Prostate gland (tissue), 2 donors: ENCODE data around the gene RBM39.

Experiments used
- POLR2AphosphoS5 ChIP-seq: sonication (generic); formaldehyde crosslinking; IDR thresholded peaks from one replicate; pipeline ENCODE4 v1.6.1; 2017; ENCODE audit warnings: antibody characterized with exemption
- TF ChIP-seq, protein P1 (sequence below), 4 experiments: fragments of 200-600 bp in 2 of 4; fragments of 450-650 bp in 2 of 4; sonication (generic) in 2 of 4; IDR thresholded peaks; 1 replicate in 3 of 4; 2 replicates in 1 of 4; pipeline ENCODE4 v1.5.1; 2016 to 2019; ENCODE audit warnings: antibody characterized with exemption in 4 of 4, mild to moderate bottlenecking in 2 of 4, moderate library complexity in 2 of 4

DNA sequence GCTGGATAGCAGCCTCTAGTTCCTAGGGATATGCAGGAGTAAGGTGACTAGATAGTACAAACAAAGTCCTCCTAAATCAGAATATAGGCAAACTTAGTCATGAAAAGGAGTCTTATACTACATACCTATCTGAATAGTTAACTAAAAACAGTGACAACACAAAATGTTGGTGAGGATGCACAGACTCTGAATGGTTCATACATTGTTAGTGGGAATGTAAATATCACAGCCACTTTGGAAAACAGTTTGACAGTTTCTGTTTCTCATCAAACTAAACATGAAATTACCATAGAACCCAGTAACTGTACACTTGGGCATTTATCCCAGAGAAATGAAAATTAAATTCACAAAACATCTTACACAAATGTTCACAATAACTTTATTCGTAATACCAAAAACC lies 60.1 kb downstream of the RBM39 start:
- TF ChIP-seq, protein P1, sequence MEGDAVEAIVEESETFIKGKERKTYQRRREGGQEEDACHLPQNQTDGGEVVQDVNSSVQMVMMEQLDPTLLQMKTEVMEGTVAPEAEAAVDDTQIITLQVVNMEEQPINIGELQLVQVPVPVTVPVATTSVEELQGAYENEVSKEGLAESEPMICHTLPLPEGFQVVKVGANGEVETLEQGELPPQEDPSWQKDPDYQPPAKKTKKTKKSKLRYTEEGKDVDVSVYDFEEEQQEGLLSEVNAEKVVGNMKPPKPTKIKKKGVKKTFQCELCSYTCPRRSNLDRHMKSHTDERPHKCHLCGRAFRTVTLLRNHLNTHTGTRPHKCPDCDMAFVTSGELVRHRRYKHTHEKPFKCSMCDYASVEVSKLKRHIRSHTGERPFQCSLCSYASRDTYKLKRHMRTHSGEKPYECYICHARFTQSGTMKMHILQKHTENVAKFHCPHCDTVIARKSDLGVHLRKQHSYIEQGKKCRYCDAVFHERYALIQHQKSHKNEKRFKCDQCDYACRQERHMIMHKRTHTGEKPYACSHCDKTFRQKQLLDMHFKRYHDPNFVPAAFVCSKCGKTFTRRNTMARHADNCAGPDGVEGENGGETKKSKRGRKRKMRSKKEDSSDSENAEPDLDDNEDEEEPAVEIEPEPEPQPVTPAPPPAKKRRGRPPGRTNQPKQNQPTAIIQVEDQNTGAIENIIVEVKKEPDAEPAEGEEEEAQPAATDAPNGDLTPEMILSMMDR (IDR thresholded peaks at IDR 0.05): no peak
- no peak for TF ChIP-seq POLR2AphosphoS5
